HG02763 (cell line): Measurements from ENCODE around the gene TRIOBP.

Experiments used
- ATAC-seq: cut with Tn5 transposase; IDR thresholded peaks from one replicate; pipeline ENCODE4 v1.9.1; 2021; ENCODE audit warnings: mild to moderate bottlenecking, moderate library complexity; ENCODE audit not compliant: unreplicated experiment

Gene TRIOBP

GRCh38 chr22:37748659-37749058, 51.8 kb downstream of the TRIOBP start:
- no peak for ATAC-seq

GRCh38 chr22:37749226-37749625, 52.4 kb downstream of the TRIOBP start:
- no peak for ATAC-seq

GRCh38 chr22:37749831-37750595, 53.2 kb downstream of the TRIOBP start:
- ATAC-seq, result no peak

- no peak for ATAC-seq
Measured at GRCh38 chr22:37750596-37751162, 53.8 kb downstream of the TRIOBP start.

DNA sequence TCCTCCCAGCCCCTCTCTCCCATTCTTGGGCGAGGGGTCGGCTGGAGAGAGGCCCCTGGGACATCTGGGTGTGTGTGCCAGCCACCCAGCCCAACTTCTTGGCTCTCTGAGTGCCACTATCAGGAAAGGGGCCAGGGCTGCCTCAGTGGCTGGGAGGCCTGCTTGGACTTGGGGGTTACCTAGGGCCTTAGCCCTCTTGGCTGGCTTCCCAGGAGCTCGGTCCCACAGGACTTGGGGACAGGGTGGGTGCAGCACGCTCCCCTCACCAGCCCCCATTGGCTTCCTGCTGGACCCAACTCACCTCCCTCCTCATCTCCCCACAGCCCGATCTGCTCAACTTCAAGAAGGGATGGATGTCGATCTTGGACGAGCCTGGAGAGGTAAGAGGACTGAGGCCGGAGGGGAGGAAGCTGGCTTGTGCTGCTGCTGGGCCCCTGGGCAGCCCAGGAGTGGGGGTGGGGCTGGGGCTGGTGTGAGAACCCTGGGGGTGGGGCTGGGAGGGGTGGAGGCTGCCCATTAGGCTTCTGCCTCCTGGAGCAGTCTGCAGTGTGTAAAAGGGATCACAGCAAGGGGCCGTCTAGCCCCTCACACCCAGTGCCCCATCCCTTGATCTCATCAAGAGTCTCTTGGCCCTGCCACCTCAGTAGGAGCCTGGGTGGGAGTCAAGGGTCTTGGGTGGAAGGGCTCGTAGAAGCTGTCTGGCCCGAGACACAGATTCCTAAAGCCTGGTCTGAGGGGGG, 54.8 kb downstream of the TRIOBP start:
- ATAC-seq, result no peak

- ATAC-seq, result no peak
Measured at GRCh38 chr22:37752189-37753087, 55.6 kb downstream of the TRIOBP start.

DNA sequence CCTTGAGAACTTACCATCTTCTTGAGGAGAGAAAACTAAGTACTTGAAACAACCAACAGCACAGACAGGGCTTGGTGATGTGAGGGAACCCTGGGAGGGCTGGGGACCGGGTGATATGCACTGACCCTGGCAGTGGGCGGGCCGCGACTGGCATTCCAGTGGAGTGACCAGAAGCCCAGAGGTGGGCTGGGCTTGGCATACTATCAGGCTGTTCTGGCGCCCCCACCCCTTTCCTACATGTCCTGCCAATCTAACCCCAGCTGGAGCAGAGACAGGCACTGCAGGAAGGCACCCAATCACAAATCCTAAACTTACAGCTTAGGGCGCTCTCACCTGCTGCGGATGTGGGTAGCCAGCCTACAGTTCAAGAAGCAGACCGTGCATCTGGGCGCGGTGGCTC, 56.9 kb downstream of the TRIOBP start:
- ATAC-seq, result no peak

GRCh38 chr22:37757663-37758062, 60.8 kb downstream of the TRIOBP start:
- ATAC-seq, result no peak

DNA sequence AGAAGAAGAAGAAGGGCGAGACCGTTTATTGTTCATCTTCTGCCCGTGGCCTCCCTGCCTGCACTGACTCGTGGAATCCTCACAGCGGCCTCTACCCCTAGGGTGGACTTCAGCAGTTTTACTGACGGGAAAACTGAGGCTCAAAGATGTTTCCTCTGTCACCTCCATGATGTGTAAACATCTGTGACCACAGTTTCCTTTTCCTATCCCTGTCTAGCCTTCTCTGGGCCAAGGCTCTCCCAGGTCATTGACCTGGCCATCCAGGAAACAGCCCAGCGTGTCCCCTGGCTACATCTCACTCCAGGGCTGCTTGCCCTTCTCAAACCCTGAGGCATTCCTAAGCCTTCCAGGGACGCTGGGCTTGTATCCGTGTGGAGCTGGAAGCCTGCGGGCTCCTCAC, 61.8 kb downstream of the TRIOBP start:
- no peak for ATAC-seq

GRCh38 chr22:37759281-37759680, 62.4 kb downstream of the TRIOBP start:
- ATAC-seq, result no peak

- ATAC-seq, result no peak
Measured at GRCh38 chr22:37760152-37760551, 63.3 kb downstream of the TRIOBP start.

- no peak for ATAC-seq
Measured at GRCh38 chr22:37762389-37762836, 65.6 kb downstream of the TRIOBP start.

- no peak for ATAC-seq
Measured at GRCh38 chr22:37763012-37763411, 66.2 kb downstream of the TRIOBP start.

DNA sequence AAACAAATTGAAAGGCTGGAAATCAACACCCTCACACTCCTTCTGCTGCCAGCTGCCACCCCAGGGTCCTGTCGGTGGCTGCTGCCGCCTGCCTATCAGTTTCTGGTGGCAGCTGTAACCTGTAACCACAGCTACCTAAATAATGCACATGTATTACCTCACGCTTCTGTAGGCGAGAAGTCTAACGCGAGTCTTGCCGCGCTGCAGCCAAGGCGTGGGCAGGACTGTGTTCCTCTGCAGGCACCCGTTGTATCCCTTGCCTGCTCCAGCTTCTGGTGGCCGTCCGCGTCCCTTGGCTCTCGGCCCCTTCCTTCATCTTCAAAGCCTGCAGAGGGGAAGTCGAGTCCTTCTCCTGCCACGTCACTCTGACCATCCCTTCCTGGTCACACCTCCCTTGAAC, 66.8 kb downstream of the TRIOBP start:
- ATAC-seq, result no peak

- no peak for ATAC-seq
Measured at GRCh38 chr22:37764622-37765021, 67.8 kb downstream of the TRIOBP start.

GRCh38 chr22:37765498-37765897, 68.7 kb downstream of the TRIOBP start:
- no peak for ATAC-seq

GRCh38 chr22:37765953-37766576, 69.2 kb downstream of the TRIOBP start:
- ATAC-seq, result no peak

DNA sequence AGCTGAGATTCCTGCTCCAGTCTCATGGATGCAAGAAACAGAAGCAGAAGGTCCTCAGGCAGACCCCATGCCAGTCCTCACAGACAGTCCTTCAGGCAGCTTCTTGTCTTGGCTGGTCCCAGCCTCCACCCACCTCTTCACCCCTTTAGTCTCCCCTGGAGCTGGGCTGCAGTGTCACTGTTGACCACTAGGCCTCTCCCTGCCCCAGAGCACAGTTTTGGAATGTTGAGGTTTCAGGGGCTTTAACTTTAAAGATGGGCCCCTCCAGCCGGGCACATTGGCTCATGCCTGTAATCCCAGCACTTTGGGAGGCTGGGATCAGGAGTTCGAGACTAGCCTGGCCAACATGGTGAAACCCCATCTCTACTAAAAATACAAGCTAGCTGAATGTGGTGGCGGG, 71.4 kb downstream of the TRIOBP start:
- ATAC-seq, result no peak

DNA sequence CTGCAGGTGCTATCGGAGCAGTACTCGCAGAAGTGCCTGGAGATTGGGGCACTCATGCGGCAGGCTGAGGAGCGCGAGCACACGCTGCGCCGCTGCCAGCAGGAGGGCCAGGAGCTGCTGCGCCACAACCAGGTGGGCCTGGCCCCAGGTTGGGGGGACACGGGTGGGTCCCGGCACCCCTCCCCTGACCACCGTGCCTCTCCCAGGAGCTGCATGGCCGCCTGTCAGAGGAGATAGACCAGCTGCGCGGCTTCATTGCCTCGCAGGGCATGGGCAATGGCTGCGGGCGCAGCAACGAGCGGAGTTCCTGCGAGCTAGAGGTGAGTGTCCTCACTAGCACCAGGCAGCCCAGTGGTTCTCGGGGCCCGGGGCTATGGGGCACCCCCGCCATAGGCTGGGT, 72.2 kb downstream of the TRIOBP start:
- ATAC-seq, result no peak

GRCh38 chr22:37771081-37771480, 74.2 kb downstream of the TRIOBP start:
- no peak for ATAC-seq
